Uterus (tissue), 2 donors: ENCODE results near the gene MLPH.

Source experiments
- CTCF ChIP-seq, 4 experiments: fragments of 200-600 bp in 2 of 4; fragments of 450-650 bp in 2 of 4; sonication (generic) in 2 of 4; IDR thresholded peaks; one replicate each; pipeline ENCODE4 v1.5.1; 2016 to 2019; ENCODE audit warnings: antibody characterized with exemption in 4 of 4, mild to moderate bottlenecking in 2 of 4, moderate library complexity in 1 of 4
- POLR2A ChIP-seq, 2 donors: fragments of 450-650 bp; IDR thresholded peaks; one replicate each; pipeline ENCODE4 v1.6.1; 2016; ENCODE audit warnings: antibody characterized with exemption in 2 of 2, mild to moderate bottlenecking in 1 of 2, moderate library complexity in 1 of 2

- no peak for TF ChIP-seq CTCF (IDR thresholded peaks at IDR 0.05)
- no peak for TF ChIP-seq POLR2A (IDR thresholded peaks at IDR 0.05)
Measured at GRCh38 chr2:237540823-237541222, 53.8 kb downstream of the MLPH start.
